ENCODE results near the gene CDH18. TPM values are rescaled to one million over a fixed set of nuclear protein-coding genes. Genes with fewer than 3 reads are reported as not detected.

The CDH18 gene
- total and polyA plus RNA-seq, 2 donors from 2014 or later: not detected

DNA sequence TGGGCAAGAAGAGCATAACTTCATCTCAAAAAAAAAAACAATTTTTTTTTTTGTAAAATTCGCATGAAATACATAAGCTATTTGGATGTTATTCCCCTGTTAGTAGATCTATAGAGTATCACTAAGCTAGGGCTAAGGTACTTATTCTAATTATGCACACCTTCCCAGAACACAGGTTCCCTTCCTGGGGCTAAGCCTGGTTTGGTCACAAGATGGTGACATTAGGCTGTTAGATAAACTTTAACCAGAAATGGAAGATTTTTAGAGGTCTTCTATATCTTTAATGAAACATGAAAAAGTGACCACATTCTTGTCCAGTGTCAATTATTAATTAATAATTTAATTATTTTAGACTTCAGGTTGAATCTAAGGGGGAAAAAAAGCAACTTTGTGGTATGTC, 433.5 kb downstream of the CDH18 start:
- H3K36me3 ChIP-seq (ENCODE audit: control insufficient read depth in 2 of 3, insufficient read depth in 3 of 3, low read length in 3 of 3): no peaks in the 10 kb centered on the region
- intact Hi-C loops (cut with DNase I): no loop called here
- no peak for FAIRE-seq
- no peak overlapping the region for H3K9ac ChIP-seq (ENCODE audit: low read length in 3 of 3)
- TF ChIP-seq, protein P1, sequence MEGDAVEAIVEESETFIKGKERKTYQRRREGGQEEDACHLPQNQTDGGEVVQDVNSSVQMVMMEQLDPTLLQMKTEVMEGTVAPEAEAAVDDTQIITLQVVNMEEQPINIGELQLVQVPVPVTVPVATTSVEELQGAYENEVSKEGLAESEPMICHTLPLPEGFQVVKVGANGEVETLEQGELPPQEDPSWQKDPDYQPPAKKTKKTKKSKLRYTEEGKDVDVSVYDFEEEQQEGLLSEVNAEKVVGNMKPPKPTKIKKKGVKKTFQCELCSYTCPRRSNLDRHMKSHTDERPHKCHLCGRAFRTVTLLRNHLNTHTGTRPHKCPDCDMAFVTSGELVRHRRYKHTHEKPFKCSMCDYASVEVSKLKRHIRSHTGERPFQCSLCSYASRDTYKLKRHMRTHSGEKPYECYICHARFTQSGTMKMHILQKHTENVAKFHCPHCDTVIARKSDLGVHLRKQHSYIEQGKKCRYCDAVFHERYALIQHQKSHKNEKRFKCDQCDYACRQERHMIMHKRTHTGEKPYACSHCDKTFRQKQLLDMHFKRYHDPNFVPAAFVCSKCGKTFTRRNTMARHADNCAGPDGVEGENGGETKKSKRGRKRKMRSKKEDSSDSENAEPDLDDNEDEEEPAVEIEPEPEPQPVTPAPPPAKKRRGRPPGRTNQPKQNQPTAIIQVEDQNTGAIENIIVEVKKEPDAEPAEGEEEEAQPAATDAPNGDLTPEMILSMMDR (IDR thresholded peaks at IDR 0.05; ENCODE audit: borderline replicate concordance, extremely low read depth, insufficient read depth): no peak
- DNase-seq: no peak
- no peaks in the 10 kb centered on the region for H3K27me3 ChIP-seq (ENCODE audit: control insufficient read depth, insufficient read depth, low read length)
- H3K9me3 ChIP-seq (ENCODE audit: control insufficient read depth in 2 of 3, insufficient read depth in 1 of 3, low read length in 3 of 3): no peaks in the 10 kb centered on the region
- H3K4me1 ChIP-seq (ENCODE audit: control insufficient read depth in 2 of 3, insufficient read depth in 2 of 3, low read depth in 1 of 3, low read length in 3 of 3): no peaks in the 10 kb centered on the region
- H3K4me3 ChIP-seq (ENCODE audit: low read length in 3 of 3): no peak overlapping the region
- no peak overlapping the region for H3K27ac ChIP-seq (ENCODE audit: low read depth in 2 of 2, low read length in 2 of 2)

DNA sequence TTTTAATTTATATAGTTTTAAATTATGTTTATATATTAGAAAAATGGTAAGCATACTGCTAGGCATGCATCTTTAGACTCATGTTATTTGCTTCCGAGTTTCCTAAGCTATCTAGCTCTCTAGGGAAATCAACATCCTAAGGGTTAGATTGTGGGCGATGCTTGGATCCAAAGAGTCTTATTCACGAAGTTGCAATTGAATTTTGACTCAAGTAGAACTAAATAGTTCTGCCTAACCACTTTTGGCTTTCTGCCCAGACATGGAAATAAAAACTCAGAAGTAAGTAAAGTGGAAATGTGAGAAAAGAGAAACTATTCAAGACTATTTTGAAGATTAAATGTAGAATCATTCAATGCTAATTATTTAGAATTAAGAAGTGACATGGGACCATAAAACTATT, 440.4 kb downstream of the CDH18 start:
- Histone ChIP-seq H3K27me3 (ENCODE audit: control insufficient read depth, insufficient read depth, low read length) (no peaks in the 10 kb centered on the region), H3K36me3 (ENCODE audit: control insufficient read depth in 2 of 3, insufficient read depth in 3 of 3, low read length in 3 of 3) (no peaks in the 10 kb centered on the region), H3K27ac (ENCODE audit: low read depth in 2 of 2, low read length in 2 of 2) (no peak overlapping the region), H3K9me3 (ENCODE audit: control insufficient read depth in 2 of 3, insufficient read depth in 1 of 3, low read length in 3 of 3) (no peaks in the 10 kb centered on the region), H3K4me1 (ENCODE audit: control insufficient read depth in 2 of 3, insufficient read depth in 2 of 3, low read depth in 1 of 3, low read length in 3 of 3) (no peaks in the 10 kb centered on the region), H3K9ac (ENCODE audit: low read length in 3 of 3) (no peak overlapping the region), H3K4me3 (ENCODE audit: low read length in 3 of 3) (no peak overlapping the region)
- intact Hi-C loops (cut with DNase I): no loop called here
- TF ChIP-seq, protein P1 (IDR thresholded peaks at IDR 0.05; ENCODE audit: borderline replicate concordance, extremely low read depth, insufficient read depth): no peak
- DNase-seq (peak in 2 of 5 donors; percentile 53 to 56), FAIRE-seq (no peak)

DNA sequence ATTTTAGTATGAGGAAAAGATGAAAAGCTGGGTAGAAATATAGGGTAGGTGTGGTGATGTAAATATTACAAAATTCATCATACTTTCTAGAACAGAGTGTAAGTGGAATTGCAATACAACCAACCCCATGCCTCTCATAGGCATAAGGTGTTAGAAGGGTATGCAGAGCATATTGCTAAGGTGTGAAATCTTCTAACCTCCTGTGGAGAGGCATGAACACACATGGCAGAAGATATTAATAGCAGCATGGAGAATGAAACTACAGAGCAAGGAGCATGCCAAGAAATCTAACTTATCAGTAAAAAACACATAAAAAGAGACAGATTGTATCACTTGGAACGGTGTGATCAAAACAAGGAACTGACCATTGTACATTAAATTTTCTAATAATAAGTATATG, 441.5 kb downstream of the CDH18 start:
- Histone ChIP-seq H3K4me1 (ENCODE audit: control insufficient read depth in 2 of 3, insufficient read depth in 2 of 3, low read depth in 1 of 3, low read length in 3 of 3) (no peaks in the 10 kb centered on the region), H3K36me3 (ENCODE audit: control insufficient read depth in 2 of 3, insufficient read depth in 3 of 3, low read length in 3 of 3) (no peaks in the 10 kb centered on the region), H3K9ac (ENCODE audit: low read length in 3 of 3) (no peak overlapping the region), H3K27ac (ENCODE audit: low read depth in 2 of 2, low read length in 2 of 2) (no peak overlapping the region), H3K9me3 (ENCODE audit: control insufficient read depth in 2 of 3, insufficient read depth in 1 of 3, low read length in 3 of 3) (no peaks in the 10 kb centered on the region), H3K4me3 (ENCODE audit: low read length in 3 of 3) (no peak overlapping the region), H3K27me3 (ENCODE audit: control insufficient read depth, insufficient read depth, low read length) (no peaks in the 10 kb centered on the region)
- no peak for DNase-seq
- FAIRE-seq: no peak
- intact Hi-C loops (cut with DNase I): no loop called here
- TF ChIP-seq, protein P1 (IDR thresholded peaks at IDR 0.05; ENCODE audit: borderline replicate concordance, extremely low read depth, insufficient read depth): no peak

DNA sequence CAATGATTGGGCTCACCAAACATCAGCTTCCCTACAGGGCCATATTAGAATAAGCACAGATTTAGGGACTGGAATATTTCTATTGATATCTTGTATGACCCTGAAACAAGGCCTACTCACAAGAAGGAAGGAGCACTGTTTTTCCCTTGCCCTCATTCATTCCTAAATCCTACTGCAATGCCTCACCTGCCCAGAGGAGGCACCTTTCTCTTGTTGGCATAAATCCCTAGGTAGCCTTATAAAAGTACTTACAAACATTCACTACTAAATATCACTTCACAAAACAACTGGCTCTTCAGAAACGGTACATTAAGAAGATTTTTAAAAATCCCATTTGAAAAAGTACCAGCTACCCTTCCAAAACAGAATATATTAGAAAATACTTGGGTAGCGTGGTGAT, 449.4 kb downstream of the CDH18 start:
- Histone ChIP-seq H3K9me3 (ENCODE audit: control insufficient read depth in 2 of 3, insufficient read depth in 1 of 3, low read length in 3 of 3) (no peaks in the 10 kb centered on the region), H3K27ac (ENCODE audit: low read depth in 2 of 2, low read length in 2 of 2) (no peak overlapping the region), H3K4me3 (ENCODE audit: low read length in 3 of 3) (no peak overlapping the region), H3K4me1 (ENCODE audit: control insufficient read depth in 2 of 3, insufficient read depth in 2 of 3, low read depth in 1 of 3, low read length in 3 of 3) (no peaks in the 10 kb centered on the region), H3K27me3 (ENCODE audit: control insufficient read depth, insufficient read depth, low read length) (no peaks in the 10 kb centered on the region), H3K9ac (ENCODE audit: low read length in 3 of 3) (no peak overlapping the region), H3K36me3 (ENCODE audit: control insufficient read depth in 2 of 3, insufficient read depth in 3 of 3, low read length in 3 of 3) (no peaks in the 10 kb centered on the region)
- intact Hi-C loops (cut with DNase I): no loop called here
- DNase-seq (no peak), FAIRE-seq (no peak)
- TF ChIP-seq, protein P1 (IDR thresholded peaks at IDR 0.05; ENCODE audit: borderline replicate concordance, extremely low read depth, insufficient read depth): no peak

Measured in kidney (tissue), 14 donors.